Activated naive CD4-positive, alpha-beta T cell treated with anti-CD3 and anti-CD28 coated beads for 36 hours (primary cell): ENCODE results near the gene PIM1. TPM values are rescaled to one million over a fixed set of nuclear protein-coding genes. Genes with fewer than 3 reads are reported as not detected.
"Not testable (repeated sequence)": the region's sequence is repeated elsewhere in the genome, so short reads cannot be mapped to it uniquely, and the experiment has no call there.

Experiments
- CTCF ChIA-PET: fragments of 350-600 bp; sonication (Branson Sonifier 250); formaldehyde crosslinking; loops from one replicate; lab custom pipeline; 2021; ENCODE audit warnings: antibody characterized with exemption; lab: Charles Lee
- DNase-seq: peaks from one replicate; pipeline ENCODE4 v3.0.0-alpha.2; 2020
- H3K27ac Mint-ChIP-seq: one replicate; pipeline ENCODE4 v1.8.0; 2021; ENCODE audit warnings: mild to moderate bottlenecking, mixed read lengths
- H3K27me3 Mint-ChIP-seq: one replicate; pipeline ENCODE4 v1.8.0; 2021; ENCODE audit warnings: low read depth, mixed read lengths
- H3K36me3 Mint-ChIP-seq: one replicate; pipeline ENCODE4 v1.8.0; 2021; ENCODE audit warnings: low read depth, mixed read lengths
- H3K4me1 Mint-ChIP-seq: one replicate; pipeline ENCODE4 v1.8.0; 2021; ENCODE audit warnings: low read depth, mixed read lengths
- H3K4me3 Mint-ChIP-seq: one replicate; pipeline ENCODE4 v1.8.0; 2021; ENCODE audit warnings: mild to moderate bottlenecking, moderate library complexity, mixed read lengths
- H3K9me3 Mint-ChIP-seq: one replicate; pipeline ENCODE4 v1.8.0; 2021; ENCODE audit warnings: mixed read lengths
- intact Hi-C: fragments of 100-400 bp; cut with micrococcal nuclease; formaldehyde crosslinking; loops from one replicate; pipeline ENCODE4 v1.15.1; 2023
- total RNA-seq, 2 experiments: library from RNA; stranded (reverse); gene quantifications; one replicate each; pipeline ENCODE4 v1.2.3, GENCODE V29; 2021

PIM1 gene
- total RNA-seq, 2 experiments from 2014 or later = 226 to 227 TPM

DNA sequence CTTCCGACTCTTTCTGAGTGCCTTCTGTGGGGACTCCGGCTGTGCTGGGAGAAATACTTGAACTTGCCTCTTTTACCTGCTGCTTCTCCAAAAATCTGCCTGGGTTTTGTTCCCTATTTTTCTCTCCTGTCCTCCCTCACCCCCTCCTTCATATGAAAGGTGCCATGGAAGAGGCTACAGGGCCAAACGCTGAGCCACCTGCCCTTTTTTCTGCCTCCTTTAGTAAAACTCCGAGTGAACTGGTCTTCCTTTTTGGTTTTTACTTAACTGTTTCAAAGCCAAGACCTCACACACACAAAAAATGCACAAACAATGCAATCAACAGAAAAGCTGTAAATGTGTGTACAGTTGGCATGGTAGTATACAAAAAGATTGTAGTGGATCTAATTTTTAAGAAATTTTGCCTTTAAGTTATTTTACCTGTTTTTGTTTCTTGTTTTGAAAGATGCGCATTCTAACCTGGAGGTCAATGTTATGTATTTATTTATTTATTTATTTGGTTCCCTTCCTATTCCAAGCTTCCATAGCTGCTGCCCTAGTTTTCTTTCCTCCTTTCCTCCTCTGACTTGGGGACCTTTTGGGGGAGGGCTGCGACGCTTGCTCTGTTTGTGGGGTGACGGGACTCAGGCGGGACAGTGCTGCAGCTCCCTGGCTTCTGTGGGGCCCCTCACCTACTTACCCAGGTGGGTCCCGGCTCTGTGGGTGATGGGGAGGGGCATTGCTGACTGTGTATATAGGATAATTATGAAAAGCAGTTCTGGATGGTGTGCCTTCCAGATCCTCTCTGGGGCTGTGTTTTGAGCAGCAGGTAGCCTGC, 4.8 kb downstream of the PIM1 start:
- H3K9me3 Mint-ChIP-seq = no peaks in the 10 kb centered on the region
- peak overlapping the region; percentile 90 for H3K27ac Mint-ChIP-seq
- no peaks in the 10 kb centered on the region for H3K27me3 Mint-ChIP-seq
- CTCF ChIA-PET = interaction anchor here (1.3 to 12.2 kb wide), 5 partner anchors 9 to 150 kb away, joined by 4 to 265 read pairs (median 173); no protein-coding TSS in a partner anchor
- no peak for DNase-seq
- peaks cover 59% of the 10 kb centered on the region for H3K36me3 Mint-ChIP-seq
- intact Hi-C loops = loop anchor here (5.0 kb wide), 5 partner anchors 258 to 492 kb away; partner anchors contain the start of genes CCDC167, CMTR1 and PPIL1
- H3K4me1 Mint-ChIP-seq = peaks cover 52% of the 10 kb centered on the region
- H3K4me3 Mint-ChIP-seq = peak overlapping the region; percentile 80

DNA sequence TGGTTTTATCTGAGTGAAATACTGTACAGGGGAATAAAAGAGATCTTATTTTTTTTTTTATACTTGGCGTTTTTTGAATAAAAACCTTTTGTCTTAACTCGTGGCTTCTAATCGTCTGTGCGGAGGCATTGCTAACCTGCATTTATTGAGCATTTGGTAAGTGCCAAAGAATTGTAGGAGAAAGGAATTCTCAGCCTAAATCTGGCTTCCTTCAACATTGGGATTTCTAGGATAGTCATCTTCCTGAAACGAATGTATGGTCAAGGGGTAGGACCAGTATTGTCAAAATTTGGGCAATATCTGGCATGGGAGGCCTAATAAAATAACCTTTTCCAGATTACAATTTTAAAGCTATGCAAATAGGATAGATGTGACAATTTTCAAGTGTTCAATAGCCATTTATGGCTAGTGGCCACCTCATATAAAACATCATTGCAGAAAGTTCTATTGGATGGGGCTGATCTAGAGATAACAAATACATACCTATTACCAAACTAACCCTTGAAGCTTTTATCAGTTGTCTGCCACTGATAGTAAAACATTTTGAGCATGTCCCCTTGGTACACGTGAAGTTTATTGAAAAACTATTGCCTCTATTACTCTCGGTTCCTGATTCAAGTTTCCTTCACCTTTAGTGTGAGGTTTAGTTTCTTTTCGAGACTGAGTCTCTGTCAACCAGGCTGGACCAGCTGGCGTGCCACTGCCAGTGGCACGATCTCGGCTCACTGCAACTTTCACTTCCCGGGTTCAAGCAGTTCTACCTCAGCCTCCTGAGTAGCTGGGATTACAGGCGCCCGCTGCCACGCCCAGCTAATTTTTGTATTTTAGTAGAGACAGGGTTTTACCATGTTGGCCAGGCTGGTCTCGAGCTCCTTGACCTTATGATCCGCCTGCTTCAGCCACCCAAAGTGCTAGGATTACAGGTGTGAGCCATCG, 5.6 kb downstream of the PIM1 start:
- peak overlapping the region; percentile 90 for H3K27ac Mint-ChIP-seq
- peak; percentile 56 for DNase-seq
- peaks cover 59% of the 10 kb centered on the region for H3K36me3 Mint-ChIP-seq
- CTCF ChIA-PET = interaction anchor here (0.8 to 12.2 kb wide), 5 partner anchors 15 to 151 kb away, joined by 5 to 265 read pairs (median 173); no protein-coding TSS in a partner anchor
- intact Hi-C loops = no loop called here
- H3K4me1 Mint-ChIP-seq = peaks cover 58% of the 10 kb centered on the region
- no peaks in the 10 kb centered on the region for H3K27me3 Mint-ChIP-seq
- peak overlapping the region; percentile 80 for H3K4me3 Mint-ChIP-seq
- H3K9me3 Mint-ChIP-seq = no peaks in the 10 kb centered on the region

DNA sequence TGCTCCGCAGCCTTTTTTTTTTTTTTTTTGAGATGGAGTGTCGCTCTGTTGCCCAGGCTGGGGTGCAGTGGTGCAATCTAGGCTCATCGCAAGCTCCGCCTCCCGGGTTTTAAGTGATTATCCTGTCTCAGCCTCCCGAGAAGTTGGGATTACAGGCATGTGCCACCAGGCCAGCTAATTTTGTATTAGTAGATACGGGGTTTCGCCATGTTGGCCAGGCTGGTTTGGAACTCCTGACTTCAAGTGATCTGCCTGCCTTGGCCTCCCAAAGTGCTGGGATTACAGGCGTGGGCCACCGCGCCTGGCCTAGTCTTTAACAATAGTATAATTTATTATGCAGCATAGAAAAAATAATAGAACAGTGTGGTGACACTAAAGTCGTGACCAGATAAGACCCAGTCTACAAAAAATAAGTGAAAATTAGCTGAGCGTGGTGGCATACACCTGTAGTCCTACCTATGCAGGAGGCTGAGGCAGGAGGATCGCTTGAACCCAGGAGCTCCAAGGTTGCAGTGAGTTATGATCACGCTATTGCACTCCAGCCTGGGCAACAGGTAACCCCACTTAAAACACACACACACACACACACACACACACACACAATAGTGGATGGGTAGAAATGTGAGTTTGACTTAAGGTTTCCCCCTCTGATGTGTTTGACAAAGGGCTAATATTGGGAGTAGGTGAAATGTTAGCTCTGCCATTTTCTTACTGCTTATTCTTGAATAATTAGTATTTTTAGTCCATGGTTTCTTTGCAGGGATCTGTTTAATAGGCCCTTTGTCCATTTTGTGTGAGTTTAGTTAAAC, 6.5 kb downstream of the PIM1 start:
- Mint-ChIP-seq H3K4me3 (no peak overlapping the region), H3K4me1 (peaks cover 63% of the 10 kb centered on the region), H3K9me3 (no peaks in the 10 kb centered on the region), H3K27me3 (no peaks in the 10 kb centered on the region), H3K27ac (peak overlapping the region; percentile 90), H3K36me3 (peaks cover 50% of the 10 kb centered on the region)
- CTCF ChIA-PET = interaction anchor here (1.1 to 12.2 kb wide), 6 partner anchors 11 to 152 kb away, joined by 3 to 265 read pairs (median 91); no protein-coding TSS in a partner anchor
- no peak for DNase-seq
- intact Hi-C loops = no loop called here

DNA sequence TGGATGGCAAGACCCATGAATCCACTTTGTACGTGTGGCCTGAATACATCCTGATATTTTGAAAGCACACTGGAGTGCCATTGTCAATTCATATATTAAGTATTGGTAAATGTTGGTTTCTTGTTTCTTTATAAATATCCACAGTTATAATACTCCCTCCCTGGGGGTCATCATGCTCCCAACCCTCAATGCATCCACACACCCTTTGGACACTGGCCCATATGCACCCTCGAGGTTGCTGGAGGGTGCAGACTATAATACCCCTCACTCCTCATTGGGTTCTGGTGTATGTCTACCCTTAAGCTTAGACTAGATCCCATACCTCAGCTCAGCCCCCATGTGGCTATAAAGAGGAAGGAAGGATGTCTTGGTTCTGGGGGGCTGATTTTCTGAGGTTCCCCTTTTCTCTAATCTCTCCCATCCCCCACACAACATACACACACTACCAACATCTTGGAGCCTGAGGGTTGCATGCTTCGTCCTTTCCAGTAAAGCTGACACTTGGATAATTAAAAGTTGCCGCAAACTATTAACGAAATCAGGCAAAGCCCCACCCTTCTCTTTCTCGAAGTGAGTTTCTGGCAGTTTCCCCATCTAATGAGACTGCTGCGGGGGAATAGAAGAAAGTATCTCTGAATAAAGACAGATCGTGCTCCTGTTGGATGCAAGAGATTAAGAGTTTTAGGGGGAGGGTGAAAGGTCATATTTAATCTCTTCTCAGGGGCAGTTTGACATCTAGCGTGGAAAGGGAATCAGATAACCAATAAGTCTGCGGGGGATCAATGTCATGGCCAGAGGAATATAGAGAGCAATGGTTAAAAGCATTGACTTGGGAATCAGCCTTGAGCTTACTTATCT, 7.4 kb downstream of the PIM1 start:
- Mint-ChIP-seq H3K27me3 (no peaks in the 10 kb centered on the region), H3K36me3 (peaks cover 42% of the 10 kb centered on the region), H3K9me3 (no peaks in the 10 kb centered on the region), H3K27ac (peak overlapping the region; percentile 48), H3K4me1 (peaks cover 67% of the 10 kb centered on the region), H3K4me3 (no peak overlapping the region)
- CTCF ChIA-PET = interaction anchor here (1.1 to 12.2 kb wide), 6 partner anchors 10 to 153 kb away, joined by 3 to 265 read pairs (median 7); no protein-coding TSS in a partner anchor
- no peak for DNase-seq
- intact Hi-C loops = no loop called here

DNA sequence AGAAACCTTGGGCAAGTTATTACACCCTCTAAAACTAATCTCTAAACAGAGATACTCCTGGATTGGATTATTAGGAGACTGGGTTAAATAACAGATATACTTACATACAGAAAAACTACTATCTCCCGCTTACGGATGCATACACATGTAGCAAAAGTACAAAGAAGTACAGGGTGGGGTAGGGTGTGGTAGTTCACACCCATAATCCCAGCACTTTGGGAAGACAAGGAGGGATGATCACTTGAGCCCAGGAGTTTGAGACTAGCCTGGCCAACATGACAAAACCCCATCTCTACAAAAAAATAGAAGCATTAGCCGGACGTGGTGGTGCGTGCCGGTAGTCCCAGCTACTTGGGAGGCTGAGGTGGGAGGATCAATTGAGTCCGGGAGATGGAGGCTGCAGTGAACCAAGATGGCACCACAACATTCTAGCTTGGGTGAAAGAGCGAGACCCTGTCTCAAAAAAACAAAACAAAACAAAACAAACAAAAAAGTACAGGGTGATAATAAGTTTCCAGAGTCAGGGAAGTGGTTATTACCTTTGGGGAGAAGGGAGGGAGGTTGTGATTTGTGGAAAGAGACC, 8.1 kb downstream of the PIM1 start:
- intact Hi-C loops = no loop called here
- H3K9me3 Mint-ChIP-seq = no peaks in the 10 kb centered on the region
- peaks cover 34% of the 10 kb centered on the region for H3K36me3 Mint-ChIP-seq
- no peak for DNase-seq
- no peaks in the 10 kb centered on the region for H3K27me3 Mint-ChIP-seq
- no peak overlapping the region for H3K4me3 Mint-ChIP-seq
- CTCF ChIA-PET = interaction anchor here (0.9 to 12.2 kb wide), 6 partner anchors 9 to 158 kb away, joined by 3 to 265 read pairs (median 6); no protein-coding TSS in a partner anchor
- H3K4me1 Mint-ChIP-seq = peaks cover 66% of the 10 kb centered on the region
- no peak overlapping the region for H3K27ac Mint-ChIP-seq

DNA sequence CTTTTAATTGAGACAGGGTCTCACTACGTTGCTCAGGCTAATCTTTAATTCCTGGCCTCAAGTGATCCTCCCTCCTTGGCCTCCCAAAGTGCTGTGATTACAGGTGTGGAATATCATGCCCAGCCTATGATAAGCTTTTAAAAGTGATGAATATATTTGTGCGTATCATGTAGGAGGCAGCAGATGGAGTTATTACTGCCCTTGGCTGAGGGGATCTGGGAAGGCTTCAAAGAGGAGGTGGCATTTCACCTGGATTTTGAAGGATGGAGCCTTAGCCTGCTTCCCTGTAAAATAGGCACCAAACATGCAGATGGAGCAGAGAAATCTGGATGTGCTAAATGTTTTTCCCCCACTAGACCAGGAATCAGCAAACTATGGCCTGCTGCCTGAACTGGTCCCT, 10.1 kb downstream of the PIM1 start:
- peak overlapping the region; percentile 30 for H3K27ac Mint-ChIP-seq
- no peaks in the 10 kb centered on the region for H3K9me3 Mint-ChIP-seq
- CTCF ChIA-PET = interaction anchor here (1.0 to 2.8 kb wide), 6 partner anchors 30 to 162 kb away, joined by 3 to 11 read pairs (median 6); no protein-coding TSS in a partner anchor
- intact Hi-C loops = no loop called here
- peaks cover 58% of the 10 kb centered on the region for H3K4me1 Mint-ChIP-seq
- peaks cover 14% of the 10 kb centered on the region for H3K36me3 Mint-ChIP-seq
- no peaks in the 10 kb centered on the region for H3K27me3 Mint-ChIP-seq
- H3K4me3 Mint-ChIP-seq = no peak overlapping the region
- DNase-seq = no peak

DNA sequence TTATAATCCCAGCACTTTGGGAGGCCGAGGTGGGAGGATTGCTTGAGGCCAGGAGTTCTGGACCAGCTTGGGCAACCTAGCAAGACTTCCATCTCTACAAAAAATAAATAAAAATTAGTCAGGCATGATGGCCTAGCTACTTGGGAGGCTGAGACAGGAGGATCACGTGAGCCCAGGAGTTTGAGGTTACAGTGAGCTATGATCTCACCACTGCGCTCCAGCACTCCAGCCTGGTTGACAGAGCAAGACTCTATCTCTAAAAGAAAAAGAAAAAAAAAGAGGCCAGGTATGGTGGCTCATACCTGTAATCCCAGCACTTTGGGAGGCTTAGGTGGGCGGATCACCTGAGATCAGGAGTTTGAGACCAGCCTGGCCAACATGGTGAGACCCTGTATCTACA, 10.7 kb downstream of the PIM1 start:
- H3K27me3 Mint-ChIP-seq, DNase-seq, intact Hi-C loops, H3K36me3 Mint-ChIP-seq, H3K9me3 Mint-ChIP-seq, H3K4me3 Mint-ChIP-seq: not testable (repeated sequence)
- Mint-ChIP-seq H3K4me1 (peaks cover 56% of the 10 kb centered on the region), H3K27ac (peak overlapping the region; percentile 41)
- CTCF ChIA-PET = interaction anchor here (0.7 to 2.8 kb wide), 10 partner anchors 28 to 170 kb away, joined by 3 to 11 read pairs (median 5); no protein-coding TSS in a partner anchor

DNA sequence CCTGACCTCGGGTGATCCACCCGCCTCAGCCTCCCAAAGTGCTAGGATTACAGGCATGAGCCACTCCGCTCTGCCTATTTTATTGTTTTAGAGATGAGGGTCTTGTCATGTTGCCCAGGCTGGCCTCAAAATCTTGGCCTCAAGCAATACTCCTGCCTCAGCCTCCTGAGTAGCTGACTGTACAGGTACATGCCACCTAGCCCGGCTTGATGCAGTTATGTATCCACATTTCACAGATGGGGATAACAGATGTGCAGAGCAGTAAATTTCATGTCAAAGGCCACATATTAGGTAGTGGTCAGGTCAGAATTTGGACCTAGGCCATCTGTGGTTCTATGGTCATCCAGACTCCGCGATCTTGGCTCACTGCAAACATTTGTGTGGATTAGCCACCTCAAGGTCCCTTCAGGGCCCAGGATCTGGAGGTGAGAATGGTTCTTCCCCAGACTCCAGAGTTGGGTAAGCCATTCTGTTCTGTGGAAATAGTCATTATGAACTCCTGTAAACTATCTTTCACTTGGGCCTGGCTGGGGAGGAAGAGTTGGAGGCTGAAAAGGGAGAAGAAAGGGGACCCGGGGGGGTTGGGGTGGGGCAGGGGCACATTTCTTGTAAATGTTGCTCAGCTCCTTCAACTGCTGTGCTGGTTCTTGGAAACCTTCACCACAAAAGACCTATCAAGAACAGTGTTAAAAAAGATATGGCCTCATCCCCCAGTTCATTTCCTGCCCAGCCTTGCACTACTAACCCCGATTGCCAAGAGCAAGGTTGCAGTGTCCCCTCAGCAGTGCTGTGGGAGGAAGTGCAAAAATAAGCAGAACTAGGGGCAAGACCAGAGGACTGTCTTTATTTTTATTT, 13.0 kb downstream of the PIM1 start:
- Mint-ChIP-seq H3K4me3 (peak overlapping the region; percentile 34), H3K36me3 (peaks cover 4% of the 10 kb centered on the region), H3K9me3 (no peaks in the 10 kb centered on the region), H3K27ac (peak overlapping the region; percentile 95), H3K4me1 (peaks cover 59% of the 10 kb centered on the region), H3K27me3 (no peaks in the 10 kb centered on the region)
- DNase-seq = peak; percentile 83
- intact Hi-C loops = loop anchor here (1.0 kb wide), 4 partner anchors 9 to 132 kb away; no protein-coding TSS in a partner anchor
- CTCF ChIA-PET = interaction anchor here (0.9 to 2.4 kb wide), 12 partner anchors 9 to 585 kb away, joined by 3 to 7 read pairs (median 4); no protein-coding TSS in a partner anchor

DNA sequence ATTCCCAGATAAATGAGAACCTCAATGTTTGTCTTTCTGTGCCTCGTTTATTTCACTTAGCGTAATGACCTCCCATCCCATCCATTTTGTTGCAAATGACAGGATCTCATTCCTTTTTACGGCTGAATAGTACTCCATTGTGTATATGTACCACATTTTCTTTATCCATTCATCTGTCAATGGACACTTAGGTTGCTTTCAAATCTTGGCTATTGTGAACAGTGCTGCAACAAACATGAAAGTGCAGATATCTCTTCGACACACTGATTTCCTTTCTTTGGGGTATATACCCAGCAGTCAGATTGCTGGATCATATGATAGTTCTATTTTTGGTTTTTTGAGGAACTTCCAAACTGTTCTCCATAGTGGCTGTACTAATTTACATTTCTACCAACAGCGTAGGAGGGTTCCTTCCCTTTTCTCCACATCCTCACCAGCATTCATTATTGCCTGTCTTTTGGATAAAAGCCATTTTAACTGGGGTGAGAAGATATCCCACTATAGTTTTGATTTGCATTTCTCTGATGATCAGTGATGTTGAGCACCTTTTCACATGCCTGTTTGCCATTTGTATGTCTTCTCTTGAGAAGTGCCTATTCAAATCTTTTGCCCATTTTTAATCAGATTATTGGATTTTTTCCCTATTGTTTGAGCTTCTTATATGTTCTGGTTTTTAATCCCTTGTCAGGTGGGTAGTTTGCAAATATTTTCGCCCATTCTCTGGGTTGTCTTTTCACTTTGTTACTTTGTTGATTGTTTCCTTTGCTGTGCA, 16.2 kb downstream of the PIM1 start:
- H3K9me3 Mint-ChIP-seq, DNase-seq, H3K4me3 Mint-ChIP-seq, intact Hi-C loops, H3K27me3 Mint-ChIP-seq, H3K36me3 Mint-ChIP-seq: not testable (repeated sequence)
- Mint-ChIP-seq H3K4me1 (peaks cover 68% of the 10 kb centered on the region), H3K27ac (peak overlapping the region; percentile 59)
- CTCF ChIA-PET = interaction anchor here (1.3 to 3.2 kb wide), 5 partner anchors 12 to 24 kb away, joined by 4 to 16 read pairs (median 7); no protein-coding TSS in a partner anchor
